Stimulated activated CD8-positive, alpha-beta memory T cell treated with anti-CD3 and anti-CD28 coated beads, Interleukin-4, amount 100 ng/mL, for 24 hours (primary cell): Measurements from ENCODE around the gene ZNF688.
"Not testable (repeated sequence)": the region's sequence is repeated elsewhere in the genome, so short reads cannot be mapped to it uniquely, and the experiment has no call there.

Experiments
- DNase-seq: peaks from one replicate; pipeline ENCODE4 v3.0.0-alpha.2; 2020; ENCODE audit warnings: low read depth

ZNF688 gene

GRCh38 chr16:30533748-30534367, 37.7 kb downstream of the ZNF688 start:
- DNase-seq: no peak

GRCh38 chr16:30533146-30533522, 38.4 kb downstream of the ZNF688 start:
- DNase-seq: no peak

DNA sequence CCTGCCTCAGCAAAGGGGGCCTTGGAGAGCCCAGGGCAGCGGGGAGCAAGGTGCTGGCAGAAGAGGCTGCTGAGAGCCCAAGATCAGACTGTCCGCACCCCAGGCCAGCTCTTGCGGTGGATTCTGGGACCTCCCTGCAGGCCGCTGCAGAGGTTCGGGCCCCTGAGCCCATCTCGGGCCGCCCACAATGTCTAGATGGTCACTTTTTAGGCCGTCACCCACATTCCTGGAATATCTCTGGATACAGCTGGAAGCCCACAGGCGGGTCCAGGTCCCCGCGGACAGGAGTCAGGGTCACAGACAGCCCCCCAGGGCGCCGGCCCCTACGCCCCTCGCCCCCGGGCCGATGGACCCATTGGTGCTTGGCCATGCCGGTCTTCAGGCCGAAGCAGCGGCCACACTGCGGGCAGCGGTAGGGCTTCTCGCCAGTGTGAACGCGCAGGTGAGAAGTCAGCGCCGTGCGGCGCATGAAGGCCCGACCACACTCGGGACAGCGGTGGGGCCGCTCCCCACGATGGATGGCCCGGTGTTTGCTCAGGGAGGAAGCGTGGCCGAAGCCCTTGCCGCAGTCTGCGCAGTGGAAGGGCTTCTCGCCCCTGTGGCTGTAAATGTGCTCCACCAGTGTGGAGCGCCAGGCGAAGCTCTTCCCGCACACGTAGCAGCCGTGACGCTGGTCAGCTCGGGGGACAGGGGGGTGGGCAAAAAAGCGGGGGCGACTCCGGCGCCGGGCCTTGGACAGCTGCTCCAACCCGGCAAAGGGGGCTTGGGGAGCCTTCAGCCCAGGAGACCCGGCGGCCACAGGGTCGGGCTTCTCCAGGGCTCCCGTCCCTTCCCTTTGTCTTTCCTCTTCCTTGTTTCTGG, 39.0 kb downstream of the ZNF688 start:
- no peak for DNase-seq

DNA sequence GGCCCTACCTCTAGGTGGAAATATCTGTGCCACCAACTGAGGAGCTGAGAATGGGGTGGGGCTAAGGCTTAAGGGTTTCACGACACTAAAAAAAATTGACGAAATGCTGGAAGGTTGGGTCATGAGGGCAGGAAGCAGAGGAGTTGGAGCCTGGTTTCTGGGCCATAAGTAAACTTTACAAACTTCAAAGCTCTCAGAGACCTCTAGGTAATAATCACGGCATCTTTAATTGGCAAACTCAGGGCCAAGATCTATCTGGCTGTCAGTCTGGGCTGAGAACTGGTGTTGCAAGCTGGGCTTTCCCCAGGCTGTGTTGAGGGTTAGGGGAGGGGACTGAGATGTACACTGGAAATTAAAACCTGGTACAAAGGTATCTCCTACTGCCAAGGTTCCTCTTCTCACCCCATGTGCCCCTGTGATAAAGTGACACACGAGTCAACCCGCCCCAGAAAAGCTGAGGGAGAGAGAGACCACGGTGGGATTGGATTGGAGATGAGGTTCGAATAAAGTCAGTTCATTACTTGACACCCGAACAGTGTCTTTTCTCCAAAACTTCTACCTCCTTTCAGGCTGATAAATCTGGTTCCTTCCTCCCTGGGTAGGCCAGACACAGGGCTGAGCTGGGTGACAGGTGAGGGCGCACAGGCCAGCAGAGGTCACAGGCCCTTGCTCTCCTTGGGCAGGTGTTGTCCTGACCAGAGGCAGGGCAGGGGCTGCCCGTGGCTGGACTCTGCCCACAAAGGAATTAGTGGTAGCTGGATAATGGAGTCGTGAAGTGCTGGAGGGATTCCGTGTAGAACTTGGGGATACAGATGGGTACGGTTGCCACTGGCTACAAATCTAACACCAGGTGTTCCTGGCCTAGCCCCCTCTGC, 41.1 kb downstream of the ZNF688 start:
- no peak for DNase-seq

- no peak for DNase-seq
Observed at GRCh38 chr16:30528799-30529457, 42.6 kb downstream of the ZNF688 start.

DNA sequence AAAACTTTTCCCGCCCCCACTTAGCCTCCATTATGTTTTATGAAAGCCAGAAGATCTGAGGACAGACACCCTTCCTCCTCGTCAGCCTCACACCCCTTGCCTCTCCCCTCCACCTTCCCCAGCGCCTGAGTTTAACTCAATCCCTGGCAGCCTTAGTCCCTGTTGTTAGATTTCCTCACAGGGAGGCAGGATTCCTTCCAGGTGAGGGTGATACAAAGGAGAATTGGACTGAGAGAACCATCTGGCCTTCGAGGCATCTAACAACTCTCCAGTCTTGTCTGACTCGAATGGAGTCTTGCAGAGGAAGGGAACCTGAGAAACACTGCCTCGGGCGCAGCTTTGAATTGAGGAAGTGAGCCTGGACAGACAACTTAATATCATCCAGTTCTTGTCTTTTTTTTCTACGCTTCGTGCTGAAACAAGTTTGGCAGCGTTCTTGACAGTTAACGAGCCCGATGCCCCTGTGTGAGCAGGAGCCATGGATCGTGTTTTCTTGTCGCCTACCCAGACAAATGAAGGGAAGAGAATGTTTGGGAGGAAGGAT, 43.8 kb downstream of the ZNF688 start:
- no peak for DNase-seq

DNA sequence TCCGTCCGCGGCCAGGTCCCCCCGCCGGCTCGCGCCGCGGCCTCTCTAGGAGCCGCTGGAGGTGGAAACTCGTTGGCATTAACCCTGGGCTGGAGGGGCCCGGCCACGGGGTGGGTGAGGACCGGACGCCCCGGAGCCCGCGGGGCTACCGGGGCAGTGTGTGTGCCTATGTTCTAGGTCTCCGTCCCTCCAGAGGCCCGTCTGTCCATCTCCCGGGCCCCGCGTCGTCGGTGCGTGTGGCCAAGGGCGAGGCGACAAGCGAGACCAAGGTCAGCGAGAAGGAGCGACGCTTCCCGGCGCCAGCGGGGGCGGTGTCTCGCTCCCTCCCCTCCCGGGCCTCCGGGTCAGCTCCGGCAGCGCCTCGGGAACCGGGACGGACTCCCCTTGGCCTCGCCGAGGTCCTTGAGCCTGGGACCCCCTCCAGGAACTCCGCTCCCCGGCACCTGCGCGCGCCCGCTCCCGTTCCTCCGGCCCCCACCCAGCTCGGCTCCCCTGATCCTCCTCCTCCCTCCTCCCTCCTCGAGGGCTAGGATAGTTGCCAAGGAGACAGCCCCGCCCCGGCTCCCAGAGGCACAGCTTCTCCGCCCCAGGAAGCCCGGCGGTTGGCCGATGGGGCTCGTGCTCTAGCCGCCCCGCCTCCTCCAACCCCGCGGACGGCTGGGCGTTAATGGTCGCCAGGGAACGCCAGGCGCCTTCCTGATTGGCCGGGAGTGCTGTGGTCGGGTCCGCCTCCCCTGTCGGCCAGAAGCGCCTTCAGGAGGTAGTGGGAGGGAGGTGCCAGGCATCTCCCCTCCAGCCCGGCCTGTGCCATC, 44.5 kb downstream of the ZNF688 start:
- DNase-seq: peak; percentile 93

DNA sequence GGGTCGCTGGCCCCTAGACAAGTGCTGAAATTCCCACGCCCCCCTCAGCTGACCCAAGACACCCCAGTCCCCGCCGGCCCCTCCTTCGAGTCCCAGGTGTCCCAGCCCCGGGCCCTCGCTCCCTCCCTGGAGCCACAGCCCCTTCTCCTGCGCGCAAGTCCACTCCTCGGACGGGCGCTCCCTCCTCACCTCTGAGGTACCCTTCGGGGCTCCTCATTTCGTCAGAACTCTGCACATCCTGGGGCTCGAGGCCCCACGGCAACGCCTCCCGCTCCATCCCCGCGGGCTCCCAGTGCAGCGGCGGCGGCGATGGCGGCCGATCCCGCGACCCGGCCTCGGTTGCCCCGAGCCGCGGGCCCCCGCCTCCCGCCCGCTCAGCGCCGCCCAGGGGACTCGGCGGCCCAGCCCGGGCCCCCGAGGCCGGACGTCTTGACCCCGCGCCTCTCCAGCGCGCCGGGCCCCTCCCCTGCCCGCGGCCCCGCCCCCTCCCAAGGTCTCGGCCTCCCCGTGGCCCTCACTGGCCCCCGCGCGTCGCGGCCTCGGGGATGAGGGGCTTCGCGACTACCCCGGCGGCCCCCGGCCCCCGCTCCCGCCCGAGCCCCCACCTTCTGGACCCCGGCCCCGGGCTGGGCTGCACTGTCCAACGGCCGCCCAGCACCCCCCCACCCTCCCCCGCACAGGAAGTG, 45.2 kb downstream of the ZNF688 start, which contains the start of gene ZNF768:
ZNF768 (minus strand) TSS at position 430 of the 686 bp plus-strand sequence; CDS start at position 277, 153 bp downstream.
- DNase-seq: no peak

- no peak for DNase-seq
Observed at GRCh38 chr16:30525844-30526136, 45.7 kb downstream of the ZNF688 start.

- no peak for DNase-seq
Observed at GRCh38 chr16:30524575-30525568, 46.6 kb downstream of the ZNF688 start.

GRCh38 chr16:30523768-30524574, 47.5 kb downstream of the ZNF688 start:
- no peak for DNase-seq

DNA sequence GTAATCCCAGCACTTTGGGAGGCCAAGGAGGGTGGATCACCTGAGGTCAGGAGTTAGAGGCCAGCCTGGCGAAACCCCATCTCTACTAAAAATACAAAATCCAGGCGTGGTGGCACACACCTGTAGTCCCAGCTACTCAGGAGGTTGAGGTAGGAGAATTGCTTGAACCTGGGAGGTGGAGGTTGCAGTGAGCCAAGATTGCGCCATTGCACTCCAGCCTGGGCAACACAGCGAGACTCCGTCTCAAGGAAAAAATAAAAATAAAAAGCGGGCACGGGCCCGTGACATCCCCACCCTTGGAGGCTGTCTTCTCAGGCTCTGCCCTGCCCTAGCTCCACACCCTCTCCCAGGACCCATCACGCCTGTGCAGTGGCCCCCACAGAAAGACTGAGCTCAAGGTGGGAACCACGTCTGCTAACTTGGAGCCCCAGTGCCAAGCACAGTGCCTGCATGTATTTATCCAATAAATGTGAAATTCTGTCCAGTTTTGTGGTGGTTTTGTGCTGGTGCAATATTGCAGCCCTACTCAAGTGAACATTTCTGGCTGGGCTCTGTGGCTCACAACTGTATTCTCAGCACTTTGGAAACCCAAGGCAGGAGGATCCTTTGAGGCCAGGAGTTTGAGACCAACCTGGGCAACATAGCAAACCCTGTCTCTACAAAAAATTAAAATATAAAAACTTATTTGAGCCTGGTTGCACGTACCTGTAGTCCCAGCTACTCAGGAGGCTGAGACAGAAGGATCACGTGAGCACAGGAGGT, 48.6 kb downstream of the ZNF688 start:
- DNase-seq: not testable (repeated sequence)

DNA sequence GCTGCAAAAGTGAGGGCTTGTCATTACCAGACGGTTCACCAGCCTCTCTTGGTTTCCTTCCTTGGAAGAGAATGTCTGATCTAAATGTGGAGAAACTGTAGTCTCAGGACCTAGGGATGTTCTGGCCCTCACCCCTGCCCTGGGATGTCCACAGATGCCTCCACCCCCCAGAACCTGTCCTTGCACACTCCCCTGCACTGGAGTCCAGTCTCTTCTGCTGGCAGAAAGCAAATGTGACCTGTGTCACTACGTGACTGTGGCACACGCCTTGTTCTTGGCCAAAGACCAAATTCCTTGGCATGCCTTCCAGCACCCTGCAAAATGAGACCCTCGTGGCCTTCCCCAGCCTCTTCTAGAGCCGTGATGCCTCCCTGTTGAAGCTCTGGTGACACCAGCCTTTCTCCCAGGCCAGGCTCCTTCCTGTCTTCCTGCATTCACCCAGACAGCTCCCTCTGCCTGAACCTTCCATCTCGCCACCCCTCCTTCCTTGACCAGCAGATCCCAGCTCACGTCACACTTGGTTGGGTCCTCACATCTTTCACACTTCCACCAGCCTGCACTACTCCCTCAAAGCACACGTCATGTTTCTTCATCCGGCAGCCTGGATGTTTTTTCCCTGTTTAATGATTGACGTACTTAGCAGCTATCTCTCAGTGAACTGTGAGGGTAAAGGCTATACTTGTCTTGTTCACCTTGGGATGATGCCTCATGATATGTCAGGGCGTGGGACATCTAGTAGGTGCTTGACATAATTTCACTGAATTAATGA, 49.5 kb downstream of the ZNF688 start:
- DNase-seq: no peak

DNA sequence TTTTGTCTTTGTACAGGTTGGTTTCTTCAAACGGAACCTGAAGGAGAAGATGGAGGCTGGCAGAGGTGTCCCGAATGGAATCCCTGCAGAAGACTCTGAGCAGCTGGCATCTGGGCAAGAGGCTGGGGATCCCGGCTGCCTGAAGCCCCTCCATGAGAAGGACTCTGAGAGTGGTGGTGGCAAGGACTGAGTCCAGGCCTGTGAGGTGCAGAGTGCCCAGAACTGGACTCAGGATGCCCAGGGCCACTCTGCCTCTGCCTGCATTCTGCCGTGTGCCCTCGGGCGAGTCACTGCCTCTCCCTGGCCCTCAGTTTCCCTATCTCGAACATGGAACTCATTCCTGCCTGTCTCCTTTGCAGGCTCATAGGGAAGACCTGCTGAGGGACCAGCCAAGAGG, 50.0 kb downstream of the ZNF688 start:
- no peak for DNase-seq
